Chondrocyte (in vitro differentiated cells): ENCODE results near the gene PPP2R5C. TPM values are rescaled to one million over a fixed set of nuclear protein-coding genes. Genes with fewer than 3 reads are reported as not detected.

ENCODE experiments used
- DNase-seq: peaks from one replicate; pipeline ENCODE4 v3.0.0; 2021; ENCODE audit warnings: mixed read lengths, low spot score
- H3K27ac Mint-ChIP-seq: one replicate; pipeline ENCODE4 v1.8.0; 2021; ENCODE audit warnings: mild to moderate bottlenecking, moderate library complexity, mixed read lengths; ENCODE audit not compliant: unreplicated experiment
- H3K27me3 Mint-ChIP-seq: 2 replicates; pipeline ENCODE4 v1.8.0; 2021; ENCODE audit warnings: low read depth, mixed read lengths
- H3K36me3 Mint-ChIP-seq: 2 replicates; pipeline ENCODE4 v1.8.0; 2021; ENCODE audit warnings: low read depth, mixed read lengths
- H3K4me1 Mint-ChIP-seq: 2 replicates; pipeline ENCODE4 v1.8.0; 2021; ENCODE audit warnings: low read depth, mild to moderate bottlenecking, mixed read lengths
- H3K4me3 Mint-ChIP-seq: one replicate; pipeline ENCODE4 v1.8.0; 2021; ENCODE audit warnings: mild to moderate bottlenecking, moderate library complexity, mixed read lengths; ENCODE audit not compliant: unreplicated experiment
- H3K9me3 Mint-ChIP-seq: 2 replicates; pipeline ENCODE4 v1.8.0; 2021; ENCODE audit warnings: low read depth, mixed read lengths
- CTCF ChIP-seq: fragments of 200-600 bp; sonication (generic); IDR thresholded peaks from 2 replicates; pipeline ENCODE4 v1.5.0; 2021; ENCODE audit warnings: antibody characterized with exemption, mild to moderate bottlenecking, moderate library complexity
- total RNA-seq: library from RNA; stranded (reverse); gene quantifications from 3 replicates; pipeline ENCODE4 v1.2.1, GENCODE V29; 2021

The PPP2R5C gene
- total RNA-seq, 1 donor from 2014 or later, result 95.0 TPM

GRCh38 chr14:101889898-101890297, 128.4 kb downstream of the PPP2R5C start:
- H3K36me3 Mint-ChIP-seq, result peaks cover 18% of the 10 kb centered on the region
- H3K9me3 Mint-ChIP-seq, result peaks cover 3% of the 10 kb centered on the region
- H3K27me3 Mint-ChIP-seq, result no peaks in the 10 kb centered on the region
- DNase-seq, result no peak
- H3K4me1 Mint-ChIP-seq, result no peaks in the 10 kb centered on the region
- TF ChIP-seq CTCF, result peak; percentile 26
- no peak overlapping the region for H3K27ac Mint-ChIP-seq
- H3K4me3 Mint-ChIP-seq, result no peak overlapping the region

- Mint-ChIP-seq H3K27ac (no peak overlapping the region), H3K9me3 (peaks cover 1% of the 10 kb centered on the region), H3K4me1 (no peaks in the 10 kb centered on the region), H3K4me3 (no peak overlapping the region), H3K36me3 (peaks cover 14% of the 10 kb centered on the region), H3K27me3 (no peaks in the 10 kb centered on the region)
- no peak for TF ChIP-seq CTCF
- no peak for DNase-seq
Measured at GRCh38 chr14:101891471-101891870, 130.0 kb downstream of the PPP2R5C start.

- Mint-ChIP-seq H3K27ac (no peak overlapping the region), H3K36me3 (peaks cover 26% of the 10 kb centered on the region)
- no peak for DNase-seq
Measured at GRCh38 chr14:101893759-101894158, 132.2 kb downstream of the PPP2R5C start.

GRCh38 chr14:101894365-101895081, 133.0 kb downstream of the PPP2R5C start:
- TF ChIP-seq CTCF, result no peak
- no peak for DNase-seq
- Mint-ChIP-seq H3K27ac (no peak overlapping the region), H3K9me3 (no peaks in the 10 kb centered on the region), H3K27me3 (no peaks in the 10 kb centered on the region), H3K4me3 (no peak overlapping the region), H3K36me3 (peaks cover 27% of the 10 kb centered on the region), H3K4me1 (no peaks in the 10 kb centered on the region)

More at GRCh38 chr14:101893759-101894158, 132.2 kb downstream of the PPP2R5C start:
- H3K4me1 Mint-ChIP-seq, result no peaks in the 10 kb centered on the region
- no peak for TF ChIP-seq CTCF
- H3K27me3 Mint-ChIP-seq, result no peaks in the 10 kb centered on the region
- H3K4me3 Mint-ChIP-seq, result no peak overlapping the region
- H3K9me3 Mint-ChIP-seq, result no peaks in the 10 kb centered on the region

- no peak for DNase-seq
- no peak overlapping the region for H3K4me3 Mint-ChIP-seq
- no peaks in the 10 kb centered on the region for H3K27me3 Mint-ChIP-seq
- no peak overlapping the region for H3K27ac Mint-ChIP-seq
- H3K4me1 Mint-ChIP-seq, result no peaks in the 10 kb centered on the region
- peaks cover 31% of the 10 kb centered on the region for H3K36me3 Mint-ChIP-seq
- TF ChIP-seq CTCF, result no peak
- no peaks in the 10 kb centered on the region for H3K9me3 Mint-ChIP-seq
Measured at GRCh38 chr14:101895256-101895655, 133.7 kb downstream of the PPP2R5C start.
